ENCODE data around the gene NAV2.
"Not testable (repeated sequence)": the region's sequence is repeated elsewhere in the genome, so short reads cannot be mapped to it uniquely, and the experiment has no call there.

NAV2 gene

GRCh38 chr11:20060181-20060580, 347.5 kb downstream of the NAV2 start:
- DNase-seq (ENCODE audit: low spot score), result no peak

GRCh38 chr11:20060647-20061205, 348.1 kb downstream of the NAV2 start:
- no peak for DNase-seq (ENCODE audit: low spot score)

- no peak for DNase-seq (ENCODE audit: low spot score)
These were observed 349.1 kb downstream of the NAV2 start for GRCh38 chr11:20061776-20062175.

- DNase-seq (ENCODE audit: low spot score), result no peak
These were observed 352.3 kb downstream of the NAV2 start for GRCh38 chr11:20064961-20065405.

GRCh38 chr11:20065406-20065805, 352.8 kb downstream of the NAV2 start:
- DNase-seq (ENCODE audit: low spot score), result no peak

- DNase-seq (ENCODE audit: low spot score), result no peak
These were observed 353.6 kb downstream of the NAV2 start for GRCh38 chr11:20066013-20066782.

GRCh38 chr11:20066783-20067156, 354.1 kb downstream of the NAV2 start:
- no peak for DNase-seq (ENCODE audit: low spot score)

GRCh38 chr11:20067665-20068064, 355.0 kb downstream of the NAV2 start:
- DNase-seq (ENCODE audit: low spot score), result no peak

GRCh38 chr11:20068691-20069090, 356.1 kb downstream of the NAV2 start:
- DNase-seq (ENCODE audit: low spot score), result no peak

GRCh38 chr11:20070459-20070858, 357.8 kb downstream of the NAV2 start:
- no peak for DNase-seq (ENCODE audit: low spot score)

- DNase-seq (ENCODE audit: low spot score), result peak; percentile 25
These were observed 363.0 kb downstream of the NAV2 start for GRCh38 chr11:20075627-20076026.

- DNase-seq (ENCODE audit: low spot score), result no peak
These were observed 366.2 kb downstream of the NAV2 start for GRCh38 chr11:20078846-20079245.

GRCh38 chr11:20080032-20080685, 367.5 kb downstream of the NAV2 start:
- no peak for DNase-seq (ENCODE audit: low spot score)

GRCh38 chr11:20081336-20081735, 368.7 kb downstream of the NAV2 start:
- no peak for DNase-seq (ENCODE audit: low spot score)

- DNase-seq (ENCODE audit: low spot score), result not testable (repeated sequence)
These were observed 371.2 kb downstream of the NAV2 start for GRCh38 chr11:20083877-20084276.

GRCh38 chr11:20084921-20085814, 372.5 kb downstream of the NAV2 start:
- DNase-seq (ENCODE audit: low spot score), result no peak

- no peak for DNase-seq (ENCODE audit: low spot score)
These were observed 373.3 kb downstream of the NAV2 start for GRCh38 chr11:20085918-20086317.

- no peak for DNase-seq (ENCODE audit: low spot score)
These were observed 374.5 kb downstream of the NAV2 start for GRCh38 chr11:20087118-20087521.

- DNase-seq (ENCODE audit: low spot score), result no peak
These were observed 376.0 kb downstream of the NAV2 start for GRCh38 chr11:20088397-20089225.

- no peak for DNase-seq (ENCODE audit: low spot score)
These were observed 376.7 kb downstream of the NAV2 start for GRCh38 chr11:20089367-20089766.

Data from putamen (tissue), 1 donor.